ENCODE data around the gene SLC29A1.

- TF ChIP-seq CTCF (IDR thresholded peaks at IDR 0.05) = no peak
- TF ChIP-seq EZH2 (IDR thresholded peaks at IDR 0.05; ENCODE audit: borderline replicate concordance, insufficient read depth, low read depth, low read length, poor library complexity, severe bottlenecking) = peak; percentile 83
These were observed 46.6 kb downstream of the SLC29A1 start, which contains the start of gene TMEM151B for GRCh38 chr6:44269921-44270525.
